ENCODE data around the gene EED.

Gene EED, protein sequence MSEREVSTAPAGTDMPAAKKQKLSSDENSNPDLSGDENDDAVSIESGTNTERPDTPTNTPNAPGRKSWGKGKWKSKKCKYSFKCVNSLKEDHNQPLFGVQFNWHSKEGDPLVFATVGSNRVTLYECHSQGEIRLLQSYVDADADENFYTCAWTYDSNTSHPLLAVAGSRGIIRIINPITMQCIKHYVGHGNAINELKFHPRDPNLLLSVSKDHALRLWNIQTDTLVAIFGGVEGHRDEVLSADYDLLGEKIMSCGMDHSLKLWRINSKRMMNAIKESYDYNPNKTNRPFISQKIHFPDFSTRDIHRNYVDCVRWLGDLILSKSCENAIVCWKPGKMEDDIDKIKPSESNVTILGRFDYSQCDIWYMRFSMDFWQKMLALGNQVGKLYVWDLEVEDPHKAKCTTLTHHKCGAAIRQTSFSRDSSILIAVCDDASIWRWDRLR

GRCh38 chr11:86244522-86245368, at the start of gene EED:
Gene EED (plus strand): TSS chr11:86244753. CDS start chr11:86245230, 477 bp downstream.
- peak; percentile 92 to 96 for DNase-seq (ENCODE audit: low read depth in 2 of 2)

GRCh38 chr11:86194998-86195397, 49.6 kb upstream of the EED start:
- no peak for DNase-seq (ENCODE audit: low read depth in 2 of 2)

- DNase-seq (ENCODE audit: low read depth in 2 of 2), result no peak
Observed at GRCh38 chr11:86196085-86196696, 48.4 kb upstream of the EED start.

DNA sequence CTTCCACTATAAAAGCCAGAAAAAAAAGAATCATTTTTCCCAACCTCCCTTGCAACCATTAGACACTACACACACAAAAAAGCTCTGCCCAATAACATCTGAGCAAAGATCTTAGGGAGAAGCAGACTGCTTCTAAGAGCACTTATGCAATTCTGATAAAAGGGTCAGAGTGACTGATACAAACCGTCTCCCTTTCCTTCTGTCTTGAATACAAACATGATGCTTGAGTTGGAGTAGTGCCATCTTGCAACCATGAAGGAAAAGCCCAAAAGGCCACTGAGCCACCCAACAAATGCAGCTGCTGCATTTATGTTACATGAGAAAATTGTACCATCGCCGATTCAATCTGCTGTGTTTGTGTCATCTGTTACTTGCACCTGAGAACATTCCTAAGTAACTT, 47.6 kb upstream of the EED start:
- no peak for DNase-seq (ENCODE audit: low read depth in 2 of 2)

DNA sequence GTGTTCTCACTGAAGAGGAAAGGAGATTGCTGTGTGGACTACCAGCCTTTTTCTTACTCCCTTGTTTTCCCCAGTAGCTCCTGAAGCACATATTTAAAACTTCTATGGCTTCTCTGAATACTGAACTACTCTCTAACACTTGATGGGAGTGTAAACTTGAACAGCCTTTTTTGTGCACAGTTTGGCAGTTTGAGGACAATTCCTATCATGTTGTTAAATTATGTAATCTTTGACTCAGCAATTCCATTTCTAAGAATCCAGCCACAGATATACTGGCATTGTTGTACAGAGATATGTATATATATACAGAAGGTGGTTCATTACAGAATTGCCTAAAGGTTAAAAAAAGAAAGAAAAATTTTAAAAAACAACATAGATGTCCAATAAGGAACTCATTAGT, 47.1 kb upstream of the EED start:
- no peak for DNase-seq (ENCODE audit: low read depth in 2 of 2)

- no peak for DNase-seq (ENCODE audit: low read depth in 2 of 2)
Observed at GRCh38 chr11:86198139-86198538, 46.4 kb upstream of the EED start.

- DNase-seq (ENCODE audit: low read depth in 2 of 2), result no peak
Observed at GRCh38 chr11:86199354-86199753, 45.2 kb upstream of the EED start.

DNA sequence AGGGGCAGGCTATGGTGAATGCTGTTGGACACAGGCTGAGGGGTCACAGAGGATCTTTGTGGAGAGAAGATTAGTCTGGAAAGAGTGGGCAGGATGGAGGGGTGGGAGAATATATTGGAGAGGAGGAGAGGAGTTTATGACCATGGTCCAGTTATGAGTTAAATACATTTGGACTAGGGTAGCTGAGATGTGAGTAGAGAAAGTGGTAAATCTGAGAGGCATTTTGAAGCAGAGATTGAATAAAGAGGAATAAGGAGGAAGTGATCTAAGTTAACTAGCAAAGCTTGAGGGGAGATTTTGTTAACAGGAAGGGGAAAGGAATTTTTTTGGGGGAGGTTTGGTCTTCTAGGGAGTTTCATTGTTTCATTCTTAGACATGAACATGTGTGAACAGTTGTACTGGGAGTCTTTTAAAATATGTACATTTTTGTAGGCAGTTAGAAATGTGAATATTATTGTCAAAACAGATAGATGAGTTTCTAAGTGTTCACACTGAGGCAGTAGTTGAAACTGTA, 43.1 kb upstream of the EED start:
- no peak for DNase-seq (ENCODE audit: low read depth in 2 of 2)

DNA sequence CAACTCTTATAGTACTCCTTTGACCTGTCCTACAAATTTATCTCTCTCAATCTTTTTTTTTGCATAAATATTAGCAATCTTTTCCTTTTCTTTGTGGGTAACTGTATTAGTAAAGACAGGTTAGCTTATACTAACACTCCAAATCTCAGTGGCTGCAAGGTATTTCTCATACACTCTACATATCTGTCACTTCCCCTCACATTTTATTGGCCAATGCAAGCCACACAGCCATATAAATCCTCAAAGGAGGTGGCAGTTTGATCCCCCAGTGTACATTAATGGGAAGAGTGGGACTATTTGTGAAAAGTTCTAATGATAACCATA, 42.6 kb upstream of the EED start:
- no peak for DNase-seq (ENCODE audit: low read depth in 2 of 2)

DNA sequence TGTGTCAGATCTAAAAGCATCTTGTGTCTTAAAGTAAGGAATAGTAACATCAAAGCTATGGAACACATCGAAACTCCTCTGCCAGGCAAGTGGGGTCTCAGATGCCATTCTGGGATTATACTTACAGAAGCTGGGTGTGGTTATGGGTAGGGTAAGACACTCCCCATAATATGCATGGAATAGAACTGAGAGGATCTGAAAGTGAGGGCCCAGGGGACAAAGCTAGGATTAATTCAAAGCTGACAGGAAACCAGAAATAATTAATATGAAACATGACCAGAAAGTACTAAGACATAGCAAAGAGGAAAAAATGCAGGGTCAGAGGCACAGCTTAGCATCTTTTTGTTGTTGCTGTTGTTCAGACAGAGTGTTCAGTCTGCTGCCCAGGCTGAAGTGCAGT, 40.2 kb upstream of the EED start:
- DNase-seq (ENCODE audit: low read depth in 2 of 2), result no peak

- no peak for DNase-seq (ENCODE audit: low read depth in 2 of 2)
Observed at GRCh38 chr11:86205421-86206336, 38.9 kb upstream of the EED start.

DNA sequence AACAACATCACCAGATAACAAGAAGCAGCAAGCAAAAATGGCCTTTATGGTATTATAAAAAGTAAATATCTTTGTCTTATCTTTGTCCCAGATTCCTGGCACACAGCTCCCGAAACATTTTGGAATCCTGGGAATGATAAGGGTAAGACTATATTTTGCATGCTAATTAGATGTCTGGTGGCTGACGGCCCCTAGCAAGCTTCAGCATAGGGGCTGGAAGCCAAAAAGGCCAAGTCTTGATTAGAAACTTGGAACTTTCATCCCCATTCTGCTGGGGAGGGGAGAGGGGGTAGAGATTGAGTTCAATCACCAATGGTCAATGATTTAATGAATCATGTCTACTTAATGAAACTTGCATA, 38.2 kb upstream of the EED start:
- no peak for DNase-seq (ENCODE audit: low read depth in 2 of 2)

- no peak for DNase-seq (ENCODE audit: low read depth in 2 of 2)
Observed at GRCh38 chr11:86207413-86207812, 37.1 kb upstream of the EED start.

- DNase-seq (ENCODE audit: low read depth in 2 of 2), result no peak
Observed at GRCh38 chr11:86208572-86208971, 36.0 kb upstream of the EED start.

DNA sequence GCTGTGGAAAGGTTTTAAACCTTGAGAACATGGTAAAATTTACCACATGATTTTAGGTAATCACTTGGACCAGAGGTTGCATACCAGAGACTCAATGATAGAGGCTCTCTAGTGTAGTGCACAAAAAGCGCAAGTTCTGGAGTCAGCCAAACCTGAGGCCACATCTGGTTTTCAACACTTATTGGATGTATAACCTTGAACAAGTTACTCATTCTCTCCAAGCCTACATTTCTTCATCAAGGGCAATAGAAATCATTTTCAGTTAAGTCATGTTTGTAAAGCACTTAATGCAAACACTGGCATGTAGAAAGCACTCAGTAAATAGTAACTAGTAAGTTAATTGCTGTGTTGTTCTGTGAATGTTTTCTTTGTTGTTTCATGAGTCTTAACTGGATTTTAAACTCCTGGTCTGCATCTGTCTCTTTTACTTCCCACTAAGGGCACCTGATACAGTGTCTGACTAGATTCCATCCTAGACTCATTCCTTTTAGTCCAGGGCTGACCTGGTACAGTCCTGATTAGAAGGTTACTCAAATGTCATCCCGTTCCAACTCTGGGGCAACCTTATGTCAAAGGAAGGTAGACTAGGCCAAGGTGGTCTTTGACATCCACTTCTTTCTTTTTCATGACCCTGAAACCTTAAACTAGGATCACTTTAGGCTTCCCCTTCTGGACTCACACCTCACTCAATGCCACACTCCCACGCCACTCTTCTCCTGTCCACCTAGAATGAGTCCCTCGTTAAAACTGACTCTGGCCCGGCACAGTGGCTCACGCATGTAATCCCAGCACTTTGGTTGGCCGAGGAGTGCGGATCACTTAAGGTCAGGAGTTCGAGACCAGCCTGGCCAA, 34.5 kb upstream of the EED start:
- no peak for DNase-seq (ENCODE audit: low read depth in 2 of 2)

DNA sequence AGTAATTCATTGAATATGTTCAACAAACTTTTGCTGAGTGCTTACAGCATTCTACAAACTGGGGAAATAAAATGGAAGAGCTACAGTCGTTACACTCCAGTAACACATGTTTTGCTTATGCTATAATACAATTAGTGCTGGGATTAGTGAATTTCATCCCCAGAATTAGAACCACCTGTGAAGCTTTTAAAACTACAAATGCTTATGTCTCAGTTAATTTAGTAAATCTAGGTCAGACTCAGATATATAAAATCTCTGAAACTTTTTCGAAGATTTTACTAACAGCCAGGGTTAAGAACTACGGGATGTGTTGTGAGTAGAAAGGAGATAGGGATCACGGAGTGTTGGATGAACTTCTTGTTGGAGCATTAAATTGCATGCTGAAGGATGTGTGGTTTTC, 33.7 kb upstream of the EED start:
- no peak for DNase-seq (ENCODE audit: low read depth in 2 of 2)

DNA sequence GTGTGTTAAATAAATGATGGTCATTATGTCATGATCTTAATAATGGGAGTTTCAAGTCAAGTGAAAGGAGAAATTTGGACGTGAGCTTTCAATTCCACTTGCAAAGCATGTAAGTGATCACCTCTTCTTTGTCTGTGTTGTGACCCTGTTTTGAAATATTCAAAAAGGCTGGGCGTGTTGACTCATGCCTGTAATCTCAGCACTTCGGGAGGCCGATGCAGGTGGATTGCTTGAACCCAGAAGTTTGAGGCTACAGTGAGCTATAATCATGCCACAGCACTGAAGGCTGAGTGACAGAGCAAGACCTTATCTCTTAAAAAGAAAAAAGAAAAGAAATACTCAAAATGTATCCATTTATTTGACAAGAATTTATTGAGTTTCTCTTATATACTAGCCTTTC, 32.9 kb upstream of the EED start:
- DNase-seq (ENCODE audit: low read depth in 2 of 2), result no peak

DNA sequence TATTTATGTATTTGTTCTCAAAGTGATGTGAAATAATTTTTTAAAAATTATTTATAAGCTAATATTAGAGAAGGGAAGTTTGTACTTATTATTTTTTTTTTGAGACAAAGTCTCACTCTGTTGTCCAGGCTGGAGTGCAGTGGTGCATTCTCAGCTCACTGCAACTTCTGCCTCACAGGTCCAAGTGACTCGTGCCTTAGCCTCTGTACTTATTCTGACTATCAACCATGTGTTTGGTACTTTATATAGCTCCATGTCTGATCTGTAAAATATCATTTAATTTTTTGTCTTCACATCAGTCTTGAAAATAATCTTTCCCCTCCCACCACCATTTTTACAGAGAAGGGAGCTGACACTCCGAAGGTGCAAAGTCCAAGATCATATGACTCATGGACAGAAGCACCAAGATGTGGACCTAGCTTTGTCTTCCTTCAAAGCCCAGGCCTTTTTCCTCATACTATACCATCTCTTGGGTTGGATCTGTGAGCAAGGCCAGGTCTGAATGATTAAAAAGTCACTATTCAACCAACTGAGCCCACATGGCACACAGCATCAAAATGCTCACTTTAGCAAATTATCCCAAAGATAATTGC, 32.4 kb upstream of the EED start:
- DNase-seq (ENCODE audit: low read depth in 2 of 2), result no peak

- DNase-seq (ENCODE audit: low read depth in 2 of 2), result peak; percentile 82 to 83
Observed at GRCh38 chr11:86214710-86215109, 29.8 kb upstream of the EED start.

Measured in stimulated activated CD8-positive, alpha-beta memory T cell treated with anti-CD3 and anti-CD28 coated beads, Interleukin-15, amount 100 ng/mL, for 48 hours (primary cell).